Measurements from ENCODE around the gene SERPINA1.

SERPINA1 gene

GRCh38 chr14:94346065-94346786 lies 42.2 kb downstream of the SERPINA1 start:
- peak; percentile 31 to 58 for DNase-seq (ENCODE audit: low read depth in 2 of 2)

- DNase-seq (ENCODE audit: low read depth in 2 of 2): no peak
Measured at GRCh38 chr14:94345344-94346064, 42.9 kb downstream of the SERPINA1 start.

GRCh38 chr14:94344389-94344788 lies 44.0 kb downstream of the SERPINA1 start:
- DNase-seq (ENCODE audit: low read depth in 2 of 2): no peak

- no peak for DNase-seq (ENCODE audit: low read depth in 2 of 2)
Measured at GRCh38 chr14:94343238-94344005, 45.0 kb downstream of the SERPINA1 start.

- DNase-seq (ENCODE audit: low read depth in 2 of 2): no peak
Measured at GRCh38 chr14:94342334-94342934, 46.0 kb downstream of the SERPINA1 start.

GRCh38 chr14:94341656-94342333 lies 46.6 kb downstream of the SERPINA1 start:
- no peak for DNase-seq (ENCODE audit: low read depth in 2 of 2)

GRCh38 chr14:94340533-94340932 lies 47.9 kb downstream of the SERPINA1 start:
- DNase-seq (ENCODE audit: low read depth in 2 of 2): no peak

GRCh38 chr14:94338023-94338422 lies 50.4 kb downstream of the SERPINA1 start:
- no peak for DNase-seq (ENCODE audit: low read depth in 2 of 2)

- no peak for DNase-seq (ENCODE audit: low read depth in 2 of 2)
Measured at GRCh38 chr14:94337274-94337673, 51.1 kb downstream of the SERPINA1 start.

- DNase-seq (ENCODE audit: low read depth in 2 of 2): no peak
Measured at GRCh38 chr14:94334872-94335271, 53.5 kb downstream of the SERPINA1 start.

- no peak for DNase-seq (ENCODE audit: low read depth in 2 of 2)
Measured at GRCh38 chr14:94332587-94332986, 55.8 kb downstream of the SERPINA1 start.

- no peak for DNase-seq (ENCODE audit: low read depth in 2 of 2)
Measured at GRCh38 chr14:94332063-94332583, 56.3 kb downstream of the SERPINA1 start.

- no peak for DNase-seq (ENCODE audit: low read depth in 2 of 2)
Measured at GRCh38 chr14:94331462-94331861, 56.9 kb downstream of the SERPINA1 start.

- no peak for DNase-seq (ENCODE audit: low read depth in 2 of 2)
Measured at GRCh38 chr14:94330857-94331256, 57.5 kb downstream of the SERPINA1 start.

- DNase-seq (ENCODE audit: low read depth in 2 of 2): no peak
Measured at GRCh38 chr14:94330432-94330831, 58.0 kb downstream of the SERPINA1 start.

- DNase-seq (ENCODE audit: low read depth in 2 of 2): no peak
Measured at GRCh38 chr14:94329857-94330256, 58.5 kb downstream of the SERPINA1 start.

GRCh38 chr14:94328196-94328595 lies 60.2 kb downstream of the SERPINA1 start:
- DNase-seq (ENCODE audit: low read depth in 2 of 2): no peak
